GM21786 (cell line): ENCODE measurements around the gene SCRT2.

Experiments used
- ATAC-seq: cut with Tn5 transposase; IDR thresholded peaks from one replicate; pipeline ENCODE4 v1.9.1; 2021; ENCODE audit not compliant: unreplicated experiment

Gene SCRT2

DNA sequence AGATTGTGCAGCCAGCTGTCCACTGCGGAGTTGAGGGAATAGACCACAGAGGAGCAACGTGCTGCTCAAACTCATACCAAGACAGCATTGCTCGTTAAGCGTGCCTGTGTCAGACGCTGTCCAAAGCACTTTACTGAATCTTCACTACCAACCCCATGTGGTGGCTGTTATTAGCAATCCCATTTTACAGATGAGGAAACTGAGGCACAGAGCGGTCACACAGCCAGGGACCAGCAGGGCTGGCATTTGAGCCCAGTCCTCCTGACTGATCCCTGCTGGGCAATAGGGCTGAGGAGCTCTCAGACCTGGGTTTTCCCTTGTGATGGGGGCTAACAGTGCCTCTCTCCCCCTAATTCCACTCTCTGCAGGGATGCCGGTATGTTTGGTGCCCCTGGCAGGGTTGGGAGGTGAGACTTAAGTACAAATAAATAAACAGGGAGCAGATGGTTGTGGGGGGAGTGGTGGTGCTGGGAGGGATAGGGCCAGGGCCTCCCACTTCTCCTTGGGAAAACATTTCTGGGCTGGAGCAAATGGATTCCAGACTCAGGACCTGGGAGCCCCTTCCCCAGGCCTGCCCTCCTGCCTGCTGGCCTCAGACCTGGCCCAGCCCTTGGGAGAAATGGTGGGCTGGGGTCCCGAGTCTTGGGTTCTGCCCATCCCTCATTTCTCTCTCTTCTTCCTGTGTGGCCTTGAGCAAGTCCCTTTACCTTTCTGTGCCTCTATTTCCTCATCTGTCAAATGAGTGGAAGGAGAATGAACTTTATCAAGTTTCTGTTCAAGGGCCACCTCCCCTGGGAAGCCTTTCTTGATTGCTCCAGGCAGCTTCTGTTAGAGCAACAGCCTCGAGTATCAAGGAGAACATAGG lies 40.3 kb downstream of the SCRT2 start:
- ATAC-seq, result no peak

DNA sequence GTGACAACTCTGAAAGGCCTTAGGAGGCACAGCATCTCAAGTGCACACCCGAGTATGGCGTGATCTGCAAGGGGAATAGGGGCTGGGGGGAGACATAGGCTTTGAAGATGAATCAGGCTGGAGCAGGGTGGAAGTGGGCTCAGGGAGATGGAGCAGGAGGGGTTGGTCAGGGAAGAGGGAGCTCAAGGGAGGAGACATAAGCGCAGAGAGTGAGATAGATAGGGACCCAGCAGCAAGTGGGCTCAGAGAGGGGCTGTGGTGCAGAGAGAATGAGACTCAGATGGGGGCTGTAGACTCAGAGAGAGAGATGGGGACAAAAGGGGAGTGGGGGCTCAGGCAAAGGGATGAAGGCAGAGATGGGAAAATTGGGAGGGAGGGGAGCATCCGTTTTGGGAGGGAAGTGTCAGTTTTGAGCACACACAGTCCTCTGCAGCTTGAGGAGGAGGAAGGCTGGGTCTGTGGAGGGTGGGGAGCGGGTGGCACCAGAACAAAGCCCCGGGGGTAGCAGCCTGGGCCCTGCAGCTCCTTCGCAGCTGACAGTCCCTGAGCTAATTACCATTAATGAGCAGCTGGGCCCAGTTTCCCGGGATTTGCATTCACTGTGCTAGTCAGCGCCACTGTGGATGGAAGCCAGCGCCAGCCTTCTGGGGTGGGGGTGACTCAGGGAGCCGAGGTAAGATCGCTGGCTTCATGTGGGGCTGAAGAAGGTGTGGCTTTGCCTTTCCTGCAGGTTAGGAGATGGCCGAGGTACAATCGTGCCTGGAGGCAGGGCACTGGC lies 41.3 kb downstream of the SCRT2 start:
- no peak for ATAC-seq

DNA sequence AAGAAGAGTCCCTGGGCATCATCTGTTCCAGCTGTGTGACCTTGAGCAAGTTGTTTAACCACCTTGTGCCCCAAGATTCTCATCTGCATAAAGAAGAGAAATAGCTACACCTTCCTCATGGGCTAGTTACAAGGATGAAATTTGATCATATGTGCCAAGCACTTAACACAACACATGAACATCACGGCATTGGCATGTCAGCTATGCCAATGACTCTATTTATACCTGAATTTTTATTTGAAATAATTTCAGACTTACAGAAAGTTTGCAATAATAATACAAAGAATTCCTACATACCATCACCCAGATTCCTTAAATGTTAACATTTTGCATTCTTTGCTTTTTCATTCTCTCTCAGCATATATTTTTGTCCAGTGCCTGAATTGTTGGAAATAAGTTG lies 44.5 kb downstream of the SCRT2 start:
- no peak for ATAC-seq

DNA sequence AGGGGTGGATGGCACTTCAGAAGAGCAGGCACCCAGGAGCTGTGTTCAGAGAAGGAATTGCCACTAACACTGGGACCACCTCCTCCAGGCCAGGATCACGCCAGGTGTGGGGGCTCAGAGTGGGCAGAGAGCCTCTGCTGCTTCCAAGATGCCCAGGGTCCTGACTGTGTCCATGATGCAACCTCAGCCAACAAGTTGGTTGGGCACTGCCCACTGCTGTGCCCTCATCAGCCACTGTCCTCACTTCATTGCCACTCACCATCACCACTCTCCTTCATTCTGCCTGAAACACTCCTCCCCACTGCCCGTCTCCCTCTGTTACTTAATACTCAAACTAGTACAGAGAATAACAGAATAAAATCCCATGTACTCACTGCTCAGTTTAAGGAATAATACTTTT lies 49.0 kb downstream of the SCRT2 start:
- no peak for ATAC-seq

DNA sequence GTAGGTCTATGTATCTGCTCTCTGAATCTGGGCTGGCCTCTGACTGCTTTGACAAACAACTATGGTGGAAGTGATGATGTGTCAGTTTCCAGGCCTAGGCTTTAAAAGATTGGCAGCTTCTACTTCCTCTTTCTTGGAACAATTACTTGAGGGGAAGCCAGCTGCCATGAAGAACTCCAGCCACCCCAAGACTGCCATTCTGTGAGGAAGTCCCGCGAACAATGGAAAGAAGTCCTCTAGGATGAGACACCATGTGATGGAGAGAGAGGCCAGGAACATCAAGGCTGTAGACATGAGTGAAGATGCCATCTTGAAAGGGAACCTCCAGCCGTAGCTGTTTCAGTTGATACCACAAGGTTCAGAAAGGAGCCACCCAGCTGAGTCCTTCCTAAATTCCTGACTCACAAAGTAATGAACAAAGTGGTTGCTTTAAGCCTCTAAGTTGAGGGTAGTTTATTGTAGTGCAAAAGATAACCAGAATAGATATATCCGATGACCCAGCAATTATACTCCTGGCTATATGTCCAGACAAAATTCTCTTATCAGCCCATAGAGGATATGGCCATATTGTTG lies 50.2 kb downstream of the SCRT2 start:
- no peak for ATAC-seq

DNA sequence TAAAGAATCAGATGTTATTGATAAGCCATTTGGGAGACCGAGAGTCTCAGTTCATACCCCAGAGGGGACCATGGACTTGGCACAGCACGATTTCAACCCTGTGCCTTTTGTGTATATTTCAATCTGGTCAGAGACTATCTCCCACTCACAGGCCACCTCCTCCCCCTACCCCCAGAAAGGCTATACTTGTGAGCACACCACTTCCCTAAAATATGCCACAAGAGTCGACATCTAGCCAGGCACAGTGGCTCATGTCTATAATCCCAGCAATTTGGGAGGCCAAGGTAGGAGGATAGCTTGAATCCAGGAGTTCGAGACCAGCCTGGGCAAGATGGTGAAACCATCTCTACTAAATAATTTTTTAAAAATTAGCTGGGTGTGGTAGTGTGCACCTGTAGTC lies 51.9 kb downstream of the SCRT2 start:
- no peak for ATAC-seq

DNA sequence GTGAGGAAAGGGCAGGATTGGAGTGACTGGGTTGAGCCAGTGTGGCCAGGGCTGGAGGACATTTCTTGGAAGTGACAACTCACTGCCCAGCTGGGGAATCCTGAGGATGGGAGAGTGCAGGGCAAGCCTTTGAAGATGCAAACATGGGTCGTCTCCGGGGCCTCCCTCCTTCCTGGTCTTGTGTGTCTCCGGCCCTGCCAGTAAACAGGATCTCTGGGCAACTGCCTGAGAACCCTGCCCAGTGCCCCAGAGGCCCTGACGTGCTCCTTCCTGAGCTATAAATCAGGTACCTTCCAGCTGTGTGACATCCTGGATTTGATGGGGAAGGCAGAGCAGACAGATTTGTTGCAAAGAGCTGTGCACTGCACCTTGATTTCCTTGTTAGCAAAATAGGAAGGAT lies 52.6 kb downstream of the SCRT2 start:
- no peak for ATAC-seq

DNA sequence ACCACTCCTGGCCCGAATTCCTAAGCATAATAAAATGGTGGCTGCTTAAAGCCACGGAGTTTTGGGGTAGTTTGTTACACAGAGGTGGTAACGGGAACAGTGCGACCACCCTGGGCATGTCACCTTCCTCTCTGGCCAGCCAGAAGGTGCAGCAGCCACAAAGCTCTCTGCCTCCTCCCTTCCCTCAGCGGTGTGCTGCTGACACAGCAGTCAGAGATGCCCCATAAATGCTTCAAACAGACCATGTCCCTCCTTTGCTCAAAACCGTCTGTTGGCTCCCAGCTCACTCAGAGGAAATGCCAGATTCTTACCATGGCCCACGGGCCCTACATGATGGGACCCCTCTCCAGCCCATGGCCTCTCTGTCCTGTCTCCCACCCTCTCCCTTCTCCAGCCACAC lies 53.4 kb downstream of the SCRT2 start:
- ATAC-seq, result no peak

DNA sequence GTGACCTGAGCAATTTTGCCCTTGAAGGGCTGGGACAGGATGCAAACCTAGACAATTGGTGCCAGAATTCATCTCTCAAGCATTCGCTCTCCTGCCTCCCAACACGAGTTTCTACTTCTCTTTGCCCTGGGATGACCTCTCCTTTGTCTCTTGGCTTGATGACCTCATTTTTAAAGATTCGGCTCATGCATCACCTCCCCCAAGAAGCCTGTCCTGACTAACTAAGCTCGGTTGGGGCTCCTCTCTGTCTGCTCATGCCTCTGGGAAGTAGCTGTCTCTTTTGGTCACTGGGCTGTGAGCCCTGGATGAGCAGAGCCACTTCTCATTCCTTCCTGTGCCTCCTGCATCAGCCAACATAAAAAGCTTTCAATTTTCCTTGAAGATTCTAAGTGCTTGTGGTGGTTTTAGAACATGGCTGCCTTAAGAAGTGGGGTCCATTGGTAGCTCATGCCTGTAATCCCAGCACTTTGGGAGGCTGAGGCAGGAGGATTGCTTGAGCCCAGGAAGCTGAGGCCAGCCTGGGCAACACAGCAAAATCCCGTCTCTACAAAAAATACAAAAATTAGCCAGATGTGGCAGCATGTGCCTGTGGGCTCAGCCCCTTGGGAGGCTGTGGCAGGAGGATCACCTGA lies 54.4 kb downstream of the SCRT2 start:
- ATAC-seq, result no peak

DNA sequence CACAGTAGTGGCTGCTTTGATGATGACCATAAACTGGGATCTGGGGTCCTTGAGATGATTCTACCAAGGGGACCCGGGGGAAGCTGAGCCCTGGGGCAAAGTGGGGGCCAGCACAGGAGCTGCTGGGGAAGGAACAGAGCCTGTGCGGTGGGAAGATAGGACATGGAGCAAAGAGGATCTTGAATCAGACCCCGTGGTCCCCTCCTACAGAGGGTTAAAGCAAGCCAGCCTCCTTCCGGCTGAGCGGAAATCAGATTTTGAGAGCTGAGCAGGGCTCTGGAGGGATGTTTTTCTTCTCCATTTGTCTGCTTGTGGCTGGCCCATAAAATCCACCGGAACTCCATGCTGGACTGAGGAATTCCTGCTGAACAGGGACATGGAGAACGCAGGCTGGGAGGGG lies 55.4 kb downstream of the SCRT2 start:
- no peak for ATAC-seq

DNA sequence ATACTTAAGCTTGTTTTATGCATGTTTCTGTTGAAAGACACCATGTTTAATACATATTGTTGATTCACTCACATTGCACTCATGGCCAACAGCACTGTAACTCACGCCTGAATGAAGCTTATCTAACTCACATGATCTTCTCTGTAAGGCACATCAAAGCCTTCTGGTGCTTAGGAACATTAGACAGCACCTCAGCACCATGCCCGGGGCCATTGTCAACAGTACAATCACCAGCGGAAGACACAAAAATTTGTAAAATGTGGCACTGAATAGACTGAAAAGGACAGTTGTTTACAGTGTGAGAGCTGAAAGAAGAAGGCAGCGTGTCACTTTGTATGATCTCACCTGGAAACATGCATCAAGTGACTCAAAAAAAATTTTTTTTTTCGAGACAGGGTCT lies 56.6 kb downstream of the SCRT2 start:
- ATAC-seq, result no peak

DNA sequence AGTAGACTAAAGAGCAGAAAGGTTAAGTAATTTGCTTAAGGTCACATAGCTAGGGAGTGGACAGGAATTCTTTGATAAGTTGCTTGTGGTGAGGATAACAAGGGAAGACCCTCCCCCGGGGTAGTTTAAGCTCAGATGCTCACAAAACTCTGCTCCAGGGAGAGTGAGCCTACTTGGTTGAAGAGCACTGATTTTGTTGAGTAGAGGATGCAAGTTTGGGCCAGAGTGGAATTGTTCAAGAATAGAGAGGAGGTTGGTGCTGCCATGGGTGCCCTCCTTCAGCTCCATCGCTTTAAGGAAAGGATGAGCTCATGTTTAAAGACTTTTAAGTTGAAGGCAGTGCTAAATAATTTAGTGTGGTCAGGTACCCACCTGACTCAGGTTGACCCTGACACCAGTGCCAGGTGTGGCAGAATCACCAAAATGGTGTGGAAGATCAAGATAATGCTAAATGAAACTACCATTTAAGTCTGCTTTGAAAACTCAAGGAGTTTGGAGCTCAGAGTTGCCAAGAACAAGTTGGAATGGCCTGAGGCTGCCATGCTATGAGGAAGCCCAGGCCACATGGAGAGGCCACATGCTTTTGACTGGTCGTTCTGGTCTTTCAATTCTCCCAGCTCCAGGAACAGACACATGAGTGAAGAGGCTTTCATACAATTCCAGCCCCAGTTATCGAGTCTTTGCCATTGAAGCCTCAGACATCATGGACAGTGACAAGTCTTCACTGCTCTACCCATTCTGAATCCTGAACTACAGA lies 57.5 kb downstream of the SCRT2 start:
- no peak for ATAC-seq

DNA sequence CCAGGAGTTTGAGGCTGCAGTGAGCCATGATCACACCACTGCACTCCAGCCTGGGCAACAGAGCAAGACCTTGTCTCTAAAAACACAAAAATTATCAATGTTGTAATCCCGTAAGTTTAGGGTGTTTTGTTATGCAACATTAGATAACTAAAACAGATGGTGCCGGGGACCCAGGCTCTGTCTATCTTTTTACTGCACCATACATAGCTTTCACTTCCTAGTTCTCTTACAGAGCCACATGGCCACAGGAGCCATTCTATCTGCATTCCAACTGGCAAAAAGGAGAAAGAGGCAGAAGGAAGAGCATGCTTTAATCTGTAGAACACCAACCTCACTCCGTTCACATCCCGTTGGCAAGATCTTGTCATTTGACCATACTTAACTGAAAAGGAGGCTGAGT lies 60.1 kb downstream of the SCRT2 start:
- no peak for ATAC-seq

DNA sequence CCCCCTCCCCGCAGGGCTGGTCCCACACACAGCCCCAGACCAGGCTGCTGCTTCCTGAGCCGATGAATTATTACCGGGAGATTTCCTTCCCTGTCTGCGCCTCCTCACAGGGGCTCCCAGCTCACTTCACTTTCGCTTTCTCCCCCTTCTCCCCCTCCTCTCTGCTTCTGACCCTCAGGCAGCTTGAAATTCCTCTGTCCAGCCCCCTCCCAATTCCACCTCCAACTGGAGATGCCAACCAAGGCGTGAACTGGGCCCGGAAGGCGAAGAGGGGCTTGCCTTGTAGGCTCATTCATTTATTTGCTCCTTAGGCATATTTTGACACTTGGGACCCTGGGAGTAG lies 63.8 kb downstream of the SCRT2 start:
- no peak for ATAC-seq
